Superior temporal gyrus (tissue), 1 donor: ENCODE results near the gene LRP2.
A peak's percentile ranks its signal among the peaks of the same experiment; 100 is the strongest.
"Not testable (repeated sequence)": the region's sequence is repeated elsewhere in the genome, so short reads cannot be mapped to it uniquely, and the experiment has no call there.

Experiments
- DNase-seq: peaks from one replicate; pipeline ENCODE4 v3.0.0-alpha.2; 2016; ENCODE audit errors: extremely low spot score

LRP2 gene

GRCh38 chr2:169348321-169349024, 13.9 kb downstream of the LRP2 start:
- peak; percentile 90 for DNase-seq

GRCh38 chr2:169345486-169346437, 16.6 kb downstream of the LRP2 start:
- peak; percentile 84 for DNase-seq

- peak; percentile 57 for DNase-seq
Measured at GRCh38 chr2:169344736-169345485, 17.4 kb downstream of the LRP2 start.

GRCh38 chr2:169343202-169343601, 19.1 kb downstream of the LRP2 start:
- no peak for DNase-seq

GRCh38 chr2:169339657-169340056, 22.7 kb downstream of the LRP2 start:
- DNase-seq = no peak

GRCh38 chr2:169336695-169337094, 25.6 kb downstream of the LRP2 start:
- DNase-seq = no peak

GRCh38 chr2:169330555-169331198, 31.7 kb downstream of the LRP2 start:
- no peak for DNase-seq

- no peak for DNase-seq
Measured at GRCh38 chr2:169329688-169330554, 32.4 kb downstream of the LRP2 start.

GRCh38 chr2:169328785-169329184, 33.5 kb downstream of the LRP2 start:
- no peak for DNase-seq

GRCh38 chr2:169327837-169328236, 34.5 kb downstream of the LRP2 start:
- DNase-seq = not testable (repeated sequence)

GRCh38 chr2:169325886-169326285, 36.4 kb downstream of the LRP2 start:
- not testable (repeated sequence) for DNase-seq

GRCh38 chr2:169324581-169325260, 37.6 kb downstream of the LRP2 start:
- peak; percentile 55 for DNase-seq

GRCh38 chr2:169323841-169324240, 38.5 kb downstream of the LRP2 start:
- peak; percentile 29 for DNase-seq

GRCh38 chr2:169320561-169320960, 41.8 kb downstream of the LRP2 start:
- DNase-seq = no peak

- DNase-seq = no peak
Measured at GRCh38 chr2:169315357-169315756, 47.0 kb downstream of the LRP2 start.

- DNase-seq = not testable (repeated sequence)
Measured at GRCh38 chr2:169308349-169308748, 54.0 kb downstream of the LRP2 start.

- DNase-seq = not testable (repeated sequence)
Measured at GRCh38 chr2:169304689-169305088, 57.6 kb downstream of the LRP2 start.

- DNase-seq = peak; percentile 48
Measured at GRCh38 chr2:169303579-169304305, 58.6 kb downstream of the LRP2 start.

GRCh38 chr2:169302364-169302763, 60.0 kb downstream of the LRP2 start:
- DNase-seq = no peak
